ENCODE measurements around the gene PLEKHG4B. TPM values are rescaled to one million over a fixed set of nuclear protein-coding genes. Genes with fewer than 3 reads are reported as not detected.
A peak's percentile ranks its signal among the peaks of the same experiment; 100 is the strongest.
"Not testable (repeated sequence)": the region's sequence is repeated elsewhere in the genome, so short reads cannot be mapped to it uniquely, and the experiment has no call there.

The PLEKHG4B gene, protein sequence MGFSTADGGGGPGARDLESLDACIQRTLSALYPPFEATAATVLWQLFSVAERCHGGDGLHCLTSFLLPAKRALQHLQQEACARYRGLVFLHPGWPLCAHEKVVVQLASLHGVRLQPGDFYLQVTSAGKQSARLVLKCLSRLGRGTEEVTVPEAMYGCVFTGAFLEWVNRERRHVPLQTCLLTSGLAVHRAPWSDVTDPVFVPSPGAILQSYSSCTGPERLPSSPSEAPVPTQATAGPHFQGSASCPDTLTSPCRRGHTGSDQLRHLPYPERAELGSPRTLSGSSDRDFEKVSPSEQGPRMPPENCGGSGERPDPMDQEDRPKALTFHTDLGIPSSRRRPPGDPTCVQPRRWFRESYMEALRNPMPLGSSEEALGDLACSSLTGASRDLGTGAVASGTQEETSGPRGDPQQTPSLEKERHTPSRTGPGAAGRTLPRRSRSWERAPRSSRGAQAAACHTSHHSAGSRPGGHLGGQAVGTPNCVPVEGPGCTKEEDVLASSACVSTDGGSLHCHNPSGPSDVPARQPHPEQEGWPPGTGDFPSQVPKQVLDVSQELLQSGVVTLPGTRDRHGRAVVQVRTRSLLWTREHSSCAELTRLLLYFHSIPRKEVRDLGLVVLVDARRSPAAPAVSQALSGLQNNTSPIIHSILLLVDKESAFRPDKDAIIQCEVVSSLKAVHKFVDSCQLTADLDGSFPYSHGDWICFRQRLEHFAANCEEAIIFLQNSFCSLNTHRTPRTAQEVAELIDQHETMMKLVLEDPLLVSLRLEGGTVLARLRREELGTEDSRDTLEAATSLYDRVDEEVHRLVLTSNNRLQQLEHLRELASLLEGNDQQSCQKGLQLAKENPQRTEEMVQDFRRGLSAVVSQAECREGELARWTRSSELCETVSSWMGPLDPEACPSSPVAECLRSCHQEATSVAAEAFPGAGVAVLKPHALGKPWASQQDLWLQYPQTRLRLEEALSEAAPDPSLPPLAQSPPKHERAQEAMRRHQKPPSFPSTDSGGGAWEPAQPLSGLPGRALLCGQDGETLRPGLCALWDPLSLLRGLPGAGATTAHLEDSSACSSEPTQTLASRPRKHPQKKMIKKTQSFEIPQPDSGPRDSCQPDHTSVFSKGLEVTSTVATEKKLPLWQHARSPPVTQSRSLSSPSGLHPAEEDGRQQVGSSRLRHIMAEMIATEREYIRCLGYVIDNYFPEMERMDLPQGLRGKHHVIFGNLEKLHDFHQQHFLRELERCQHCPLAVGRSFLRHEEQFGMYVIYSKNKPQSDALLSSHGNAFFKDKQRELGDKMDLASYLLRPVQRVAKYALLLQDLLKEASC (N-terminal part only)
- total RNA-seq (2022) (not detected in 2 replicates), Bru-seq, nascent RNA (not detected), BruChase-seq, experiment 1, labeled RNA remaining after a 6-hour chase (percentile 3 among the genes with signal in this experiment), BruChase-seq, experiment 2, labeled RNA remaining after a 2-hour chase (percentile 2 among the genes with signal in this experiment)
- long read RNA-seq, result 0 reads

DNA sequence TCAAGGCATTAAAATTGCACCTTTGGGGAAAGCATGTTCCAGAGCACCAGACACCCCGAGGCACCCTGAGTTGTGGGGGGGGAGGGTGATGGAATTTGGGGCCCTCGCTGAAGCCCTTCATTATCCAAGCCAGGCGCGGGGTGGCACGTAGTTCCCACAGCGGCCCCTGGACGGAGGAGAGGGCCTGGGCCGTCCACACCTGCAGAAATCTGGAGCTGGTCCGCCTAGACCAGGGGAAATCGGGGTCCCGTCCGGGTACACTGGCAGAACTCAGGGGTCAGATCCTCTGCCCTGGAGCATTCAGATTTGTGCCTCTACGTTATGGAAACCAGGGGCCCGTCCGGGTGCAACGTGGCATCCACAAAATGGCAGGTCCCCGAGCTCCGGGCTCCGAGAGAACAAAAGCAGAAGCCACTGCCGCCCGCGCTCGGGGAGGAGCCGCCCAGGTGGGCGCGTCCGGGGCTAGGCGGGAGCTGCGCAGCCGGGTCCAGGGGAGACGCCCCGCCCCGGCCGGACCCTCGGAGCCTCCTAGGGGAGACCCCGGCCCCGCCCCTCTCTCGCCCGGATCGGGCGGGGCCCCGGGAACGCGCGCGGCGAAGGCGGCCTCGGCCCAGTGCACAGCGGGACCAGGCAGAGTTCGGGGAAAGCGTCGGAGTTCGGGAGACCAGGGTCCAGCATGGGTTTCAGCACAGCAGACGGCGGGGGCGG lies at the start of gene PLEKHG4B:
Gene PLEKHG4B, plus strand, starts transcription at position 613 of the 708 bp plus-strand sequence. Its CDS starts 64 bp downstream, at position 677.
- Mint-ChIP-seq H3K9me3 (ENCODE audit: unreplicated experiment) (no peaks in the 10 kb centered on the region), H3K27me3 (ENCODE audit: insufficient read depth, unreplicated experiment) (peaks cover 88% of the 10 kb centered on the region), H3K4me3 (ENCODE audit: unreplicated experiment) (no peak within 1 kb of the TSS), H3K4me1 (ENCODE audit: insufficient read depth, unreplicated experiment) (peaks cover 9% of the 10 kb centered on the region), H3K36me3 (ENCODE audit: insufficient read depth, unreplicated experiment) (no peaks in the 10 kb centered on the region), H3K27ac (ENCODE audit: low read depth, unreplicated experiment) (no peak within 1 kb of the TSS)
- no peak for DNase-seq (ENCODE audit: unreplicated experiment)
- no TSS peak for BruUV-seq (replicated peaks)
- ChIA-PET CTCF (no interaction called here), POLR2A (no interaction called here)
- intact Hi-C loops (cut with micrococcal nuclease), result no loop called here
- TF ChIP-seq, protein P1, sequence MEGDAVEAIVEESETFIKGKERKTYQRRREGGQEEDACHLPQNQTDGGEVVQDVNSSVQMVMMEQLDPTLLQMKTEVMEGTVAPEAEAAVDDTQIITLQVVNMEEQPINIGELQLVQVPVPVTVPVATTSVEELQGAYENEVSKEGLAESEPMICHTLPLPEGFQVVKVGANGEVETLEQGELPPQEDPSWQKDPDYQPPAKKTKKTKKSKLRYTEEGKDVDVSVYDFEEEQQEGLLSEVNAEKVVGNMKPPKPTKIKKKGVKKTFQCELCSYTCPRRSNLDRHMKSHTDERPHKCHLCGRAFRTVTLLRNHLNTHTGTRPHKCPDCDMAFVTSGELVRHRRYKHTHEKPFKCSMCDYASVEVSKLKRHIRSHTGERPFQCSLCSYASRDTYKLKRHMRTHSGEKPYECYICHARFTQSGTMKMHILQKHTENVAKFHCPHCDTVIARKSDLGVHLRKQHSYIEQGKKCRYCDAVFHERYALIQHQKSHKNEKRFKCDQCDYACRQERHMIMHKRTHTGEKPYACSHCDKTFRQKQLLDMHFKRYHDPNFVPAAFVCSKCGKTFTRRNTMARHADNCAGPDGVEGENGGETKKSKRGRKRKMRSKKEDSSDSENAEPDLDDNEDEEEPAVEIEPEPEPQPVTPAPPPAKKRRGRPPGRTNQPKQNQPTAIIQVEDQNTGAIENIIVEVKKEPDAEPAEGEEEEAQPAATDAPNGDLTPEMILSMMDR (IDR thresholded peaks at IDR 0.05; ENCODE audit: unreplicated experiment), result no peak

DNA sequence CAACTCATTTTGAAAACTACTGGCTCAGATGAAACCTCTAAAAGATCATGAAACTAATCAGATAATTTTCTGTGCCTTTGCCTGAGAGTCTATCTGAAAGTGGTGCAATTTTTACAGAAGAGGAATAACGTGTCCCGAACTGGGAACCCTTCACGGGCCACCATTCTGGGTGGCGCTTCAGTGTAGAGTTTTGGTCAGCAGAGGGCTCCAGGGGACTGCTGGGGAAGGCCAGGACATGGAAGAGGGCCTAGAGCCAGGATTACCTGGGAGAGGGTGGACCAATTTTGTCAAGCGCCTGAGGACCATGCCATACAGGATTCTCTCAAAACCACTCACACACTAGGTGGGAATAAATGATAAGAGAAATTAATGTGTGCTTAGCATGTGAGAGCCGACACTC lies 49.7 kb upstream of the PLEKHG4B start:
- intact Hi-C loops (cut with micrococcal nuclease), result loop anchor here (1.0 kb wide), 1 partner anchor 394 kb away; no protein-coding TSS in a partner anchor
- Mint-ChIP-seq H3K36me3 (ENCODE audit: insufficient read depth, unreplicated experiment) (no peaks in the 10 kb centered on the region), H3K4me1 (ENCODE audit: insufficient read depth, unreplicated experiment) (peaks cover 3% of the 10 kb centered on the region), H3K27ac (ENCODE audit: low read depth, unreplicated experiment) (no peak overlapping the region), H3K9me3 (ENCODE audit: unreplicated experiment) (no peaks in the 10 kb centered on the region), H3K27me3 (ENCODE audit: insufficient read depth, unreplicated experiment) (peaks cover 42% of the 10 kb centered on the region), H3K4me3 (ENCODE audit: unreplicated experiment) (no peak overlapping the region)
- CTCF ChIA-PET, result no interaction called here
- TF ChIP-seq, protein P1 (IDR thresholded peaks at IDR 0.05; ENCODE audit: unreplicated experiment), result peak; percentile 50
- BruUV-seq (replicated peaks), result no TSS peak
- DNase-seq (ENCODE audit: unreplicated experiment), result peak; percentile 42
- POLR2A ChIA-PET, result no interaction called here

DNA sequence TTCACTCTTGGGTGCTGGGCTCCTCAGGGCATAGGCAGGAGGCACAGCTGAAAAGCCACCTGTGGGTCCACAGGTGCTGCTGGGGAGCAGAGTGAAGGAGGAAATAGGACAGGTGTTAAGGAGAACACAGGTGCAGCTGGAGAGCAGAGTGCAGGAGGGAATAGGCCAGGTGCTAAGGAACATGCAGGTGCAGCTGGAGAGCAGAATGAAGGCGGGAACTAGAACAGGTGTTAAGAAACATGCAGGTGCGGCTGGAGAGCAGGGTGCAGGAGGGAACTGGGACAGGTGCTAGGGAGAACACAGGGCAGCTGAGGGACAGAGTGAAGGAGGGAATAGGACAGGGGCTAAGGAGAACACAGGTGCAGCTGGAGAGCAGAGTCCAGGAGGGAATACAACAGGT lies 43.8 kb upstream of the PLEKHG4B start:
- intact Hi-C loops (cut with micrococcal nuclease), result no loop called here
- Mint-ChIP-seq H3K27ac (ENCODE audit: low read depth, unreplicated experiment) (no peak overlapping the region), H3K9me3 (ENCODE audit: unreplicated experiment) (peaks cover 8% of the 10 kb centered on the region), H3K36me3 (ENCODE audit: insufficient read depth, unreplicated experiment) (no peaks in the 10 kb centered on the region), H3K4me1 (ENCODE audit: insufficient read depth, unreplicated experiment) (peaks cover 8% of the 10 kb centered on the region), H3K27me3 (ENCODE audit: insufficient read depth, unreplicated experiment) (peaks cover 36% of the 10 kb centered on the region), H3K4me3 (ENCODE audit: unreplicated experiment) (no peak overlapping the region)
- DNase-seq (ENCODE audit: unreplicated experiment), result no peak
- no TSS peak for BruUV-seq (replicated peaks)
- TF ChIP-seq, protein P1 (IDR thresholded peaks at IDR 0.05; ENCODE audit: unreplicated experiment), result no peak
- ChIA-PET POLR2A (interaction anchor here (1.4 kb wide), 1 partner anchor 23 kb away, joined by 4 read pairs; no protein-coding TSS in a partner anchor), CTCF (no interaction called here)

DNA sequence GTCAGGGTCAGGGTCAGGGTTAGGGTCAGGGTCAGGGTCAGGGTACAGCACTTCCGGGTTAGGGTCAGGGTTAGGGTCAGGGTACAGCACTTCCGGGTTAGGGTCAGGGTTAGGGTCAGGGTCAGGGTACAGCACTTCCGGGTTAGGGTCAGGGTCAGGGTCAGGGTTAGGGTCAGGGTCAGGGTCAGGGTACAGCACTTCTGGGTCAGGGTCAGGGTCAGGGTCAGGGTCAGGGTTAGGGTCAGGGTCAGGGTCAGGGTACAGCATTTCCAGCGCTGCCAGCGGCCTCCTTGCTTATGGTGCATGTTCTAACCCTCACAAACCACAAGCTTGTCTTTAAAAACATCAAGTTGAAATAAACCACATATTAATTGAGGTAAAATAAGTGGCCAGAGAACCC lies 42.4 kb upstream of the PLEKHG4B start:
- H3K4me3 Mint-ChIP-seq (ENCODE audit: unreplicated experiment); H3K9me3 Mint-ChIP-seq (ENCODE audit: unreplicated experiment); intact Hi-C loops (cut with micrococcal nuclease); BruUV-seq (replicated peaks); H3K27ac Mint-ChIP-seq (ENCODE audit: low read depth, unreplicated experiment); H3K4me1 Mint-ChIP-seq (ENCODE audit: insufficient read depth, unreplicated experiment); DNase-seq (ENCODE audit: unreplicated experiment); H3K36me3 Mint-ChIP-seq (ENCODE audit: insufficient read depth, unreplicated experiment): not testable (repeated sequence)
- CTCF ChIA-PET, result interaction anchor here (0.6 to 1.3 kb wide), 2 partner anchors 29 to 121 kb away, joined by 3 to 4 read pairs; no protein-coding TSS in a partner anchor
- H3K27me3 Mint-ChIP-seq (ENCODE audit: insufficient read depth, unreplicated experiment), result peaks cover 36% of the 10 kb centered on the region
- POLR2A ChIA-PET, result interaction anchor here (0.7 kb wide), 1 partner anchor 843 kb away, joined by 3 read pairs; no protein-coding TSS in a partner anchor

Data from MCF 10A (cell line).